ENCODE data around the gene PLEKHO2. TPM values are rescaled to one million over a fixed set of nuclear protein-coding genes. Genes with fewer than 3 reads are reported as not detected.

PLEKHO2 gene
- total RNA-seq, 1 donor from 2014 or later: 68.3 TPM

DNA sequence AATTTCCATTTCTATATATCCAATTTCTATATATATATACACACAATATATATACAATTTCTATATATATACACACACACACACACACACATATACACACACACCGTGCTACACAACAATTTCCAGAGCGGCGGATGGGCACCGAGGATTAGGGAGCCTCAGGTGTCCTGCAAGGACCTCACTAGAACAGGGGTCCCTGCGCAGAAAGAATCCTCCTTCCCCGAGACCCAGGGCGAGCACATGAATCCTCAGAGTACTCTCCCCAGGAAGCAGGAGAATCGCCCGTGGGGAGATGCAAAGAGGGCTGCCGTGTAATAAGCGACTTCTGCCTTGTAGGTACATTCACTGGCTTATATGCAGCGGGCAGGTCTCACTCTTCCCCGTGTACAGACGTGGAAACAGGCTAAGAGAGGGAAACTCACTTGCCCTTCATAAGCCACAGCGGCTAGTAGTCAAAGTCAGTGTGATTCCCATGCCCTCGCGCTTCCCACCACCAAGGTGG, 16.7 kb upstream of the PLEKHO2 start:
- Histone ChIP-seq H3K27me3 (ENCODE audit: low read depth) (peaks cover 6% of the 10 kb centered on the region), H3K36me3 (no peaks in the 10 kb centered on the region), H3K27ac (peak overlapping the region; percentile 44), H3K9me3 (no peaks in the 10 kb centered on the region), H3K4me3 (peak overlapping the region; percentile 58), H3K4me1 (peaks cover 21% of the 10 kb centered on the region)
- TF ChIP-seq, protein P1, sequence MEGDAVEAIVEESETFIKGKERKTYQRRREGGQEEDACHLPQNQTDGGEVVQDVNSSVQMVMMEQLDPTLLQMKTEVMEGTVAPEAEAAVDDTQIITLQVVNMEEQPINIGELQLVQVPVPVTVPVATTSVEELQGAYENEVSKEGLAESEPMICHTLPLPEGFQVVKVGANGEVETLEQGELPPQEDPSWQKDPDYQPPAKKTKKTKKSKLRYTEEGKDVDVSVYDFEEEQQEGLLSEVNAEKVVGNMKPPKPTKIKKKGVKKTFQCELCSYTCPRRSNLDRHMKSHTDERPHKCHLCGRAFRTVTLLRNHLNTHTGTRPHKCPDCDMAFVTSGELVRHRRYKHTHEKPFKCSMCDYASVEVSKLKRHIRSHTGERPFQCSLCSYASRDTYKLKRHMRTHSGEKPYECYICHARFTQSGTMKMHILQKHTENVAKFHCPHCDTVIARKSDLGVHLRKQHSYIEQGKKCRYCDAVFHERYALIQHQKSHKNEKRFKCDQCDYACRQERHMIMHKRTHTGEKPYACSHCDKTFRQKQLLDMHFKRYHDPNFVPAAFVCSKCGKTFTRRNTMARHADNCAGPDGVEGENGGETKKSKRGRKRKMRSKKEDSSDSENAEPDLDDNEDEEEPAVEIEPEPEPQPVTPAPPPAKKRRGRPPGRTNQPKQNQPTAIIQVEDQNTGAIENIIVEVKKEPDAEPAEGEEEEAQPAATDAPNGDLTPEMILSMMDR (IDR thresholded peaks at IDR 0.05): no peak
- intact Hi-C loops (cut with DNase I): no loop called here
- DNase-seq (no peak), ATAC-seq (peak; percentile 2)

DNA sequence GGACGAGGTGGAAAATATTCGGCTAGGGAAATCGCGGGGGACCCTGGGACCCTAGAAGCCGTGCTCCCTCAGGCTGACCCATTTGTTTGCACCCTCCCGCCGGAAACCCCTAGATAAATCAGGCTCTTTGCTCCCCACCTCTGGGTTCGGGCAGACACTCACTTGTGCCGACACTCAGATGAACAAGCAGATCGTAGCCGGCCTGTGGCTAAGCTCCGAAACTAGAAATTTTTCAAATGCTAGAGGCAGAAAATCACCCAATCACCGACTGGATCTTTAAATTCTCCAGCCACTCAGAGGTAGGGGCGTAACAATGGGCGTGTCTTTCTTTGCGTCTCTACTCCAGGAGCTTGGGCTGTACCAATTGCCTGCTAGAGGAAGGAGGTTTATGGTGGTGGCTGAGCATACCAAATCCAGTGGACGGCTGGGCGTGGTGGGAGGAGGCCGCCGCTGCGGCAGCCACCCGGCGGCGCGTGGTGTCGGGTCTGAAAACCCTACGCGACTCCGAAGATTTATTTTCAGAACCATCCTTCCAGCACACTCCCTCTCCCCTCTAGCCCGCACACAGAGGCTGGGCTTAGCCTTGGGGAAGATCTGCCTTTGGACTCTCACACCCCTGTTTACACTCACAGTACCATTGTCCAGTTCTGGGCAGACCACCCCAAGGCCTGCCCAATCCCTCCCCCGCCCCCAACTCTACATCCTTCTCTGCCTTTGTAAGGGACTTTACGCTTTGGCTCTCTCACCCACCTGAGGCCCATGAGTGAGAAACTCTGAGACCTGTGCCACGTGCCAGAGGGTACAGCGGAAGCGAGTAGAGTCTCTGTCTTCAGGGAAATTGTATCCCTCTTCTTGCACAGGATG, 16.1 kb upstream of the PLEKHO2 start, which contains the start of gene PIF1:
PIF1 (minus strand) TSS at position 217 of the 864 bp plus-strand sequence. CDS start 1,312 bp downstream, outside the sequence.
- peak within 1 kb of the TSS; percentile 44 for H3K27ac ChIP-seq
- DNase-seq (peak; percentile 86), ATAC-seq (peak; percentile 97 to 99)
- H3K36me3 ChIP-seq: no peaks in the 10 kb centered on the region
- peak within 1 kb of the TSS; percentile 58 for H3K4me3 ChIP-seq
- H3K9me3 ChIP-seq: no peaks in the 10 kb centered on the region
- H3K27me3 ChIP-seq (ENCODE audit: low read depth): peaks cover 6% of the 10 kb centered on the region
- intact Hi-C loops (cut with DNase I): no loop called here
- peaks cover 21% of the 10 kb centered on the region for H3K4me1 ChIP-seq
- TF ChIP-seq, protein P1 (IDR thresholded peaks at IDR 0.05): no peak

DNA sequence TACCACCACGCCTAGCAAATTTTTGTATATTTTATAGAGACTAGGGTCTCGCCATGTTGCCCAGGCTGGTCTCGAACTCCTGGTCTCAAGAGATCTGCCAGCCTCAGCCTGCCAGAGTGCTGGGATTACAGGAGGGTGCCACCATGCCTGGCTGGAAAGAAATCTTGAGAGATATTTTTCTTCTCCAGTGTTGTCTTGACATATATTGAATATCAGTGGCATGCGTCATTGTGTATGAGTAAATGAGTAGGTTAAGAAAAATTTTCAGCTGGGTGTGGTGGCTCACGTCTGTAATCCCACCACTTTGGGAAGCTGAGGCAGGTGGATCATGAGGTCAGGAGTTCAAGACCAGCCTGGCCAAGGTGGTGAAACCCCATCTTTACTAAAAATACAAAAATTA, 12.7 kb upstream of the PLEKHO2 start:
- Histone ChIP-seq H3K9me3 (no peaks in the 10 kb centered on the region), H3K4me3 (no peak overlapping the region), H3K36me3 (no peaks in the 10 kb centered on the region), H3K27ac (no peak overlapping the region), H3K27me3 (ENCODE audit: low read depth) (no peaks in the 10 kb centered on the region), H3K4me1 (peaks cover 14% of the 10 kb centered on the region)
- intact Hi-C loops (cut with DNase I): no loop called here
- no peak for DNase-seq
- ATAC-seq: no peak
- TF ChIP-seq, protein P1 (IDR thresholded peaks at IDR 0.05): no peak

DNA sequence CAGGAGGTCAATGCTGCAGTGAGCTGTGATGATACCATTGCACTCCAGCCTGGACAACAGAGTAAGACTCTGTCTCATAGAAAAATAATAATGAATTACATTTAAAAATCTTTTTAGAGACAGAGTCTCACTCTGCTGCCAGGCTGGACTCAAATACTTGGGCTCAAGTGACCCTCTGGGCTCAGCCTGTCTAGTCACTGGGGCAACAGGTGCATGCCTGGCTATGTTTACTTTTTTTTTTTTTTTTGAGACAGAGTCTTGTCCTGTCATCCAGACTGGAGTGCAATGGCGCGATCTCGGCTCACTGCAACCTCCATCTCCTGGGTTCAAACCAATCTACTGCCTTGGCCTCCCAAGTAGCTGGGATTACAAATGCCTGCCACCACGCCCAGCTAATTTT, 8.0 kb upstream of the PLEKHO2 start:
- TF ChIP-seq, protein P1 (IDR thresholded peaks at IDR 0.05): no peak
- DNase-seq (no peak), ATAC-seq (no peak)
- Histone ChIP-seq H3K36me3 (no peaks in the 10 kb centered on the region), H3K9me3 (no peaks in the 10 kb centered on the region), H3K27ac (no peak overlapping the region), H3K27me3 (ENCODE audit: low read depth) (no peaks in the 10 kb centered on the region), H3K4me3 (no peak overlapping the region), H3K4me1 (peaks cover 17% of the 10 kb centered on the region)
- intact Hi-C loops (cut with DNase I): no loop called here

DNA sequence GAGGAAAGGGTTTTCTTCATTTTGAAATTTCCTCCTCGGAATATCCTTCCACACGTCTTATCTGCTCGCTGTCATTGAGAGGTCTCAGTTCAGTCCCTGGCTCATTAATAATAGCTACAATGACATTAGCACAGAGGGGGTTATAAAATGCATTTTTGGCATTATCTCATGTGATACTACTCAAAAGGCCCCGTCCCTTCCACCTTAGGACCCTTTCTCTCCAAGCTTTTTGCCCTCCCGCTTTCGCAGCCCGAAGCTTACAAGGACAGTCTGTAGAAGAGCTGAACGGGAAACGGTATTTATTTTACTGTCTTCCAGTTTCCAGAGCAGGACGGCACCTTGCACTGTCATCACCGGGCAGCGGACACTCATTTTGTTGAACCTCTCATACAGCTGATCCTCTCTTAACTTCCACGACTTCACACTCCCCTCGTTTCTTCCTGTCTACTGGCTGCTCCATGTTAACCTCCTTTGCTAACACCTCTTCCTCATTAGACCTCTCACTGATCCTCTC, 5.6 kb upstream of the PLEKHO2 start:
- no peaks in the 10 kb centered on the region for H3K9me3 ChIP-seq
- peak overlapping the region; percentile 35 for H3K4me3 ChIP-seq
- peak overlapping the region; percentile 72 for H3K27ac ChIP-seq
- H3K27me3 ChIP-seq (ENCODE audit: low read depth): no peaks in the 10 kb centered on the region
- TF ChIP-seq, protein P1 (IDR thresholded peaks at IDR 0.05): peak; percentile 2
- H3K4me1 ChIP-seq: peaks cover 26% of the 10 kb centered on the region
- intact Hi-C loops (cut with DNase I): no loop called here
- DNase-seq: no peak
- no peaks in the 10 kb centered on the region for H3K36me3 ChIP-seq
- no peak for ATAC-seq
